GM19324 (cell line): ENCODE results near the gene GPR82.
"Not testable (repeated sequence)": the region's sequence is repeated elsewhere in the genome, so short reads cannot be mapped to it uniquely, and the experiment has no call there.

Source experiments
- ATAC-seq: cut with Tn5 transposase; IDR thresholded peaks from one replicate; pipeline ENCODE4 v1.9.1; 2021; ENCODE audit warnings: mild to moderate bottlenecking, moderate library complexity; ENCODE audit not compliant: unreplicated experiment, low FRiP score

GPR82 gene, protein sequence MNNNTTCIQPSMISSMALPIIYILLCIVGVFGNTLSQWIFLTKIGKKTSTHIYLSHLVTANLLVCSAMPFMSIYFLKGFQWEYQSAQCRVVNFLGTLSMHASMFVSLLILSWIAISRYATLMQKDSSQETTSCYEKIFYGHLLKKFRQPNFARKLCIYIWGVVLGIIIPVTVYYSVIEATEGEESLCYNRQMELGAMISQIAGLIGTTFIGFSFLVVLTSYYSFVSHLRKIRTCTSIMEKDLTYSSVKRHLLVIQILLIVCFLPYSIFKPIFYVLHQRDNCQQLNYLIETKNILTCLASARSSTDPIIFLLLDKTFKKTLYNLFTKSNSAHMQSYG

GRCh38 chrX:41723826-41724225, at the start of gene GPR82:
TSS of gene GPR82 (plus strand) at chrX:41724181. CDS start at chrX:41727027, 2,846 bp downstream.
- no peak for ATAC-seq

GRCh38 chrX:41676361-41676760, 47.6 kb upstream of the GPR82 start:
- not testable (repeated sequence) for ATAC-seq

DNA sequence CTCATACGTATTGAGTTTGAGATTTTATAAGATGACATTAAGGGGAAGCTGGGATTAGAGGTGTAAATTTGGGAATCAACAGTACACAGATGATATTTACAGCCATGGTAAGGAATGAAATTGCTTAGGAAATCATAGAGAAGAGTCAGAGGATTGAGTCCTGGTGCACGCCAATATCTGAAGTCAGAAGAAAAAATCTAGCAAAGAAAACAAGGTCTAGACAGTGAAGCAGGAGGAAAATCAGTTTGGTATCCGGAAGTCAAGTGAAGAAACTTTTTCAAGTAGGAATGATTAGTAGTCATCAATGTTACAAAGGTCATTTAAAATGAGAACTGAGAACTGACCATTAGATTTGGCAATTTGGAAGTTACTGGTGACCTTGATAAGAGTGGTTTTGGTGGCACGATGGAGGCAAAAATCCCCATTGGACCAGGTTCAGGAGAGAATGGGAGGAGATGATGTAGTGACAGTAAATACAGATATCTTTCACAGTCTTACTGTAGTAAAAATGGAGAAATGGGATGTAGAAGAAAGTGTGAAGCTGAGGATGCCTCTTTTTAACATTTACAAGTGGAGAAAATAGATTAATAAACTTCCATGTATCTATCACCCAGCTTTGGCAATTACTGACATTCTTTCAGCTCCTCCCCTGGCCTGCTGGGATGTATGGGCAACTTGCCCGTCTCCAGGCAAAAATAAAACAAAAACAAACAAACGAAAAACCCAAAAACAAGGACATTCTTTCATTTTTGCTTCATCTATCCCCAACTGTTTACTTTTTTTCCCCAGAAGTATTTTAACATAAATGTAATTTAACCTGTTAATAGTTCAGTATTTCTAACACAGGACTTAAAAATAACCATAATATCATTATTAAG, 46.6 kb upstream of the GPR82 start:
- ATAC-seq: no peak

DNA sequence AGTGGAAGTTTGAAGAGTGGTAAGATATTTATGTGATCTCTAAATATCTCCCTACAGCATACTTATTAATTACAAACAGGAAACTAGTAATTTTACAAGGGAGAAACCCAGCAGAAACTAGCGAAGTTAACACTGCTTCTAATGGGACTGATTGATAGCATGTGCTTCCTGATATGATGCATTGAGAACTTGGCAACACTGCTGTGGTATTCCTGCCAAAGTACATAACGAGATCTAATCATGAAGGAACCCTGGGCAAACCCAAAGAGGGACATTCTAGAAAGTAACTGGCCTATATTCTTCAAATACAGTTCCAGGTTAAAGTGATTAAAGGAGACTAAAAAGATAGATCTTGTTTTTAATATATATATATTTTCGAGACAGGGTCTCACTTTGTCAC, 39.8 kb upstream of the GPR82 start:
- no peak for ATAC-seq

GRCh38 chrX:41684940-41685339, 39.0 kb upstream of the GPR82 start:
- no peak for ATAC-seq

GRCh38 chrX:41686788-41687187, 37.2 kb upstream of the GPR82 start:
- ATAC-seq: no peak

- ATAC-seq: no peak
Measured at GRCh38 chrX:41688156-41688555, 35.8 kb upstream of the GPR82 start.

DNA sequence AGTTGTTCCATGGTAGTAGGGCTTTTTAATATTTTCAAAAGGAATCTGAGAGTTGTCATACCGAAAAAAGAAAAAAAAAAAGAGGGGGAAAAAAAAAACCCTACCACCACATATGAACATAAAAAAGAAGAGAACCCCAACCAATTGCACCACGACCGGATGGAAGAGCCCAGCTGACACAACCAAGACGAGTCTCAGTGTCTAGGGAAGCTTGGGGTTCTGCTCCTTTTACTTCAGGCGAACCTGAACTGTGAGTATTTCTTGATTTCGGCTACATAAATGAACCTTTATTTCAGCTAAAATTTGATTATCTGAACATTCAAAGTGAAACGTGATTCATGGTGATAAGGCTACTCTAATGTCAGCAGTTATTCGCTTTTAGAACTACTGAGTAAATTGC, 35.1 kb upstream of the GPR82 start, which contains the start of gene GPR34:
Gene GPR34 (plus strand): TSS at position 139 of the 400 bp plus-strand sequence. CDS start 6,661 bp downstream, outside the sequence.
- no peak for ATAC-seq

DNA sequence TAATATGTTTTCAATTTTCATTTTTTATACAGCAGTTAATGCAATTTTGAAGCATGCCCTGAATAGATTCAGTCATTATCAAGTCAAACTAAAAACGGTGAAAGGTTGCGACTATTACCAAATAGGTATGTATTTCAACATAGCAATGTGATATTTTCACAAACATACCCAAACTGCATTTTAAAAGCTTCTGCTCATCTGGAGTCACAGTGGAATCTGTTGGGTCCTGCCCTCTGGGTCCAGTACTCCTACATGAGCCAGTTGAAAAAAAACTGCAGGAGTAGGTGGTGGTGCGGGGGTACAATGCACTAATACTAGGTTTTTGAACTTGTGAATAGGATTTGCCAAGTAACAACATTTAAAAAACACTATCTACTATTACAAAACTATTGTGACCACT, 34.3 kb upstream of the GPR82 start:
- ATAC-seq: no peak

DNA sequence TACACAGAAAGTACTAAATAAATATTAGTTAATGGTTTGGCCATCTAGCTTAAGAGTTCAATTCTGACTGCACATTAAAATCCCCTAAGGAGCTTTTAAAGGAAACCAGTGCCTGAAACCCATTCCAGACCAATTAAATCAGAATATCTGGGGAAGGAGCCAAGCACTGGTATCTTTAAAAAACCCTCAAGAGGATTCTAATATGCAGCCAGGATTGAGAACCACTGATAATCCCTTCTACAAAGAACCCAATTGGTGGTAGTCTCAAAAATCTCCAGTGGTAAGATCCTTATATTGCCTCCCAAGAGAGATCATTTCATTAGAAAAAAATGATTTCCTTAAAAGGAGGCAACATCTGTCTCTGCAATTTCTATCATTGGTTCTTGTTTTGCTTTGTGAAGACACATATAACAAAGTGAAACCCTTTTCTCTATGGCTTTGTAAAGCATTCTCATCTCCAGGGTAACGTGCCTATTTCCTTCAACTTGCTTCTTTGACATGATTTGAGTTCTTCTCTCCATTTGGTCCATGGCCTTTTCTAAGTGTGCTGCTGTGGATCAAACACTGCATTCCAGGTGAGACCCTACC, 31.7 kb upstream of the GPR82 start:
- no peak for ATAC-seq

GRCh38 chrX:41693024-41693423, 31.0 kb upstream of the GPR82 start:
- no peak for ATAC-seq

DNA sequence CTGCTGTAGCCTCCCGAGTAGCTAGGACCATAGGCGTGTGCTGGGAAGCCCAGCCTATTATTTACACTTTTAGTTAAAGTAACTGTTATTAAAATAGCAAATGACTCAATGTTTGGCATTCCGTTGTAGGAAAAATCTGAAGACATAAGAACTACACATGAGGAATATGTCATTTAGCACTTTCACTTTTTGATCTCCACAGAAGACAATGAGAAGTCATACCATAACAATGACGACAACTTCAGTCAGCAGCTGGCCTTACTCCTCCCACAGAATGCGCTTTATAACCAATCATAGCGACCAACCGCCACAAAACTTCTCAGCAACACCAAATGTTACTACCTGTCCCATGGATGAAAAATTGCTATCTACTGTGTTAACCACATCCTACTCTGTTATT, 28.6 kb upstream of the GPR82 start:
- no peak for ATAC-seq

- ATAC-seq: no peak
Measured at GRCh38 chrX:41703574-41704029, 20.4 kb upstream of the GPR82 start.

DNA sequence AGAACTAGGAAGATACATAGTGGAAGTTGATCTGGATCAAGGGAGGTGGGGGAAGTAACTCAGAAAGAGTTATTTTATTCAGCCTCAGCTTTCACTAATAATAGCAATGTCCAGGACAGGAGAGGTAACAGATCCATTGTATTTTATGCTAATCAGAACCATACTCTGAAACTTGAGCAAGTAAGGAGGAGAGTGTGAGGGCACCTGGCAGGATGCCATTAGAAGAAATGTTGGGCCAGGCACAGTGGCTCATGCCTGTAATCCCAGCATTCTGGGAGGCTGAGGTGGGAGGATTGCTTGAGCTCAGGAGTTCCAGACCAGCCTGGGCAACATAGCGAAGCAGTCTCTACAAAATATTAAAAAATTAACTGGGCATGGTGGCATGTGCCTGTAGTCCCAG, 18.9 kb upstream of the GPR82 start:
- no peak for ATAC-seq

GRCh38 chrX:41705680-41706374, 18.2 kb upstream of the GPR82 start:
- peak; percentile 72 for ATAC-seq

DNA sequence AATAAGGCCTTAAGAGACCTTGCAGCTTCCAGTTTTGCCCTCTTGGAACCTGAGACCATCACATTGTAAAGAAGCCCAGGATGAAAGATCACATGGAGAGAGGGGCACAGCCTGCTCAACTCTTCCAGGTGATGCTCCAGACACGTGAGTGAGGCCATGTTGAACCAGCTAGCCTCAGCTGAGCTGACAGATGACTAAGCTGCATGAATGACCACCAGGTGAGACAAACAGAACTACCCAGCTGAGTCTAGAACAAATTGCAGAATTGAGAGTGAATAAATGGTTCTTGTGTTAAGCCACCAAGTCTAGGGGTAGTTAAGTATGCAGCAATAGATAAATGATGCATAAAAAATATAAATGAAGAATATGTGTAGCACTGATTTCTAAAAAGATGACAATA, 16.8 kb upstream of the GPR82 start:
- ATAC-seq: no peak

GRCh38 chrX:41708486-41708885, 15.5 kb upstream of the GPR82 start:
- ATAC-seq: no peak

DNA sequence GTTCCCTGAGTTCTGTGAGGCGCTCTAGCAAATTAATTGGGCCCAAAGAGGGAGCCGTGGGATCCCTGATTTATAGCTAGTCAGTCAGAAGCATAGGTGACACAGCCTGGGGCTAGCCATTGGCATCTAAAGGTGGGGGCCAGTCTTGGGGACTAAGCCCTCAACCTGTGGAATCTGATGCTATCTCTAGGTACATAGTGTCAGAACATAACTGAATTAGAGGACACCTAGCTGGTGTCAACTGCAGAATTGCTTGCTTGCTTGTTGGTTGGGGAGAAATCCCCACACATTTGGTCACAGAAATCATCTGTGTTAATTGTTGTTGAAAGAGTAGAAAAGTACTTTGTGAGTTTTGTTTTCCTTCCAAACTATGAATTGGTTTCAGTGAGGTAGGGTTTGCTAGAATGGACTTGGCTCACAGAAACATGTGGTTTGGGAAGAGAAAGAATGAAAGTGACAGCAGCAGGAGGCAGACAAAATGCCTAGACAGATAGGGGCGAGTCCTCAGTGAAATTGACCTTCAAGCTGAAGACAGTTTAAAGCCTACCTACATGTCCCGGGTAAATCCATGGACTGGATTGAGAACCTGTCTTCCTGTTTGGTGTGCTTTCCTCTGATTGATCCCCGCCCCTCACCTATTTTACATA, 12.8 kb upstream of the GPR82 start:
- ATAC-seq: no peak

DNA sequence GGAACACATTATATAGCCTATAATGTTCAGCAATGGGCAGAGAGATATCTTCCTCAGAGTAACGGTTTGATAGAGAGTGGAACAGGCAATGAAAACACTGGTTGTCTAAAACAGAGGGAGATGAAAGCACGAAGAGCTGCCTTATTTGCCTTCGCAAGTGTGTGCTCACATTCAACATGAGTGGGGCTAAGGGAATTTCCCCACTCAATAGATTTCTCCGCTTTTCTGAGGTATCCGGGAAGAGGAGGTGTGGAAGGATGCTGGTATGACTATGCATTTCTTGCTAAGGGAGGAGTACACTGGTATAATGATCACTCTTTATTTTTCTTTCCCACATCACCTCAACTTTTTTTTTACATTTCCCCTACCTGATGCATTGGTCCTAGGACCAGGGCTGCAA, 7.8 kb upstream of the GPR82 start:
- ATAC-seq: no peak
